ENCODE data around the gene FAM241B. TPM values are rescaled to one million over a fixed set of nuclear protein-coding genes. Genes with fewer than 3 reads are reported as not detected.

Gene FAM241B
- 10 to 100 TPM in 1 of 3 donors, 1 to 10 TPM in 2; 9.2 to 11.4 (median 9.7) TPM for polyA plus RNA-seq (ENCODE audit: insufficient read length in 3 of 3)

- peak in 1 of 3 donors; percentile 29 for DNase-seq (ENCODE audit: low read depth in 3 of 3, low spot score in 2 of 3)
Observed at GRCh38 chr10:69629897-69630650, at the start of gene FAM241B. Gene FAM241B (plus strand): TSS chr10:69630247. CDS start chr10:69631744, 1,497 bp downstream.

GRCh38 chr10:69580435-69580834, 49.6 kb upstream of the FAM241B start:
- DNase-seq (ENCODE audit: low read depth in 3 of 3, low spot score in 2 of 3) = no peak

- DNase-seq (ENCODE audit: low read depth in 3 of 3, low spot score in 2 of 3) = no peak
Observed at GRCh38 chr10:69583106-69583505, 46.9 kb upstream of the FAM241B start.

GRCh38 chr10:69584624-69585023, 45.4 kb upstream of the FAM241B start:
- no peak for DNase-seq (ENCODE audit: low read depth in 3 of 3, low spot score in 2 of 3)

- DNase-seq (ENCODE audit: low read depth in 3 of 3, low spot score in 2 of 3) = no peak
Observed at GRCh38 chr10:69588358-69588757, 41.7 kb upstream of the FAM241B start.

GRCh38 chr10:69600761-69601330, 29.2 kb upstream of the FAM241B start:
- DNase-seq (ENCODE audit: low read depth in 3 of 3, low spot score in 2 of 3) = no peak

- no peak for DNase-seq (ENCODE audit: low read depth in 3 of 3, low spot score in 2 of 3)
Observed at GRCh38 chr10:69609077-69609476, 21.0 kb upstream of the FAM241B start.

- no peak for DNase-seq (ENCODE audit: low read depth in 3 of 3, low spot score in 2 of 3)
Observed at GRCh38 chr10:69612760-69613159, 17.3 kb upstream of the FAM241B start.

GRCh38 chr10:69614130-69614529, 15.9 kb upstream of the FAM241B start:
- DNase-seq (ENCODE audit: low read depth in 3 of 3, low spot score in 2 of 3) = no peak

- no peak for DNase-seq (ENCODE audit: low read depth in 3 of 3, low spot score in 2 of 3)
Observed at GRCh38 chr10:69616358-69616757, 13.7 kb upstream of the FAM241B start.

GRCh38 chr10:69618746-69619145, 11.3 kb upstream of the FAM241B start:
- DNase-seq (ENCODE audit: low read depth in 3 of 3, low spot score in 2 of 3) = no peak

- no peak for DNase-seq (ENCODE audit: low read depth in 3 of 3, low spot score in 2 of 3)
Observed at GRCh38 chr10:69619626-69620025, 10.4 kb upstream of the FAM241B start.

GRCh38 chr10:69620625-69621024, 9.4 kb upstream of the FAM241B start:
- no peak for DNase-seq (ENCODE audit: low read depth in 3 of 3, low spot score in 2 of 3)

GRCh38 chr10:69624245-69624786, 5.7 kb upstream of the FAM241B start:
- no peak for DNase-seq (ENCODE audit: low read depth in 3 of 3, low spot score in 2 of 3)

- no peak for DNase-seq (ENCODE audit: low read depth in 3 of 3, low spot score in 2 of 3)
Observed at GRCh38 chr10:69626826-69627225, 3.2 kb upstream of the FAM241B start.

- no peak for DNase-seq (ENCODE audit: low read depth in 3 of 3, low spot score in 2 of 3)
Observed at GRCh38 chr10:69628891-69629290, 1.2 kb upstream of the FAM241B start.

- no peak for DNase-seq (ENCODE audit: low read depth in 3 of 3, low spot score in 2 of 3)
Observed at GRCh38 chr10:69629519-69629896, 539 bp upstream of the FAM241B start.

GRCh38 chr10:69630651-69631400, 779 bp downstream of the FAM241B start:
- DNase-seq (ENCODE audit: low read depth in 3 of 3, low spot score in 2 of 3) = no peak

- no peak for DNase-seq (ENCODE audit: low read depth in 3 of 3, low spot score in 2 of 3)
Observed at GRCh38 chr10:69631566-69631965, 1.5 kb downstream of the FAM241B start.

- no peak for DNase-seq (ENCODE audit: low read depth in 3 of 3, low spot score in 2 of 3)
Observed at GRCh38 chr10:69632516-69633199, 2.6 kb downstream of the FAM241B start.

All from right renal cortex interstitium (tissue), 3 donors.